PFSK-1 (cell line): ENCODE measurements around the gene MLIP. TPM values are rescaled to one million over a fixed set of nuclear protein-coding genes. Genes with fewer than 3 reads are reported as not detected.

Experiments used
- FOXP2 ChIP-seq: optimal IDR thresholded peaks from 2 replicates; pipeline ENCODE3; 2011; ENCODE audit warnings: borderline replicate concordance, control low read depth, inconsistent platforms; ENCODE audit not compliant: insufficient read depth; ENCODE audit errors: extremely low read length, extremely low read depth
- POLR2AphosphoS5 ChIP-seq: IDR thresholded peaks from 2 replicates; pipeline ENCODE4 v1.6.1; 2012; ENCODE audit warnings: low read depth, mild to moderate bottlenecking, control low read depth, low read length, moderate library complexity
- SIN3A ChIP-seq: IDR thresholded peaks from 2 replicates; pipeline ENCODE4 v1.6.1; 2012; ENCODE audit warnings: mild to moderate bottlenecking, low read length, moderate library complexity, borderline replicate concordance; ENCODE audit not compliant: insufficient read depth
- TAF1 ChIP-seq: IDR thresholded peaks from 2 replicates; pipeline ENCODE4 v1.6.1; 2012; ENCODE audit warnings: low read length, control low read depth, borderline replicate concordance; ENCODE audit not compliant: insufficient read depth
- polyA plus RNA-seq: library from polyadenylated mRNA; unstranded; fragments of >200 nt; gene quantifications from one replicate; pipeline ENCODE4 v1.2.1, GENCODE V29; 2012; ENCODE audit warnings: low read depth, missing spikeins; ENCODE audit not compliant: insufficient read length
- TF ChIP-seq, protein P1 (sequence below), 2 experiments: IDR thresholded peaks; 2 replicates each; pipeline versions ENCODE4 v1.6.1 to v1.8.0; 2011 to 2012; ENCODE audit warnings: low read depth in 2 of 2, low read length in 2 of 2, control low read depth in 1 of 2, inconsistent platforms in 1 of 2, mild to moderate bottlenecking in 1 of 2, moderate library complexity in 1 of 2; ENCODE audit not compliant: insufficient read depth in 1 of 2

The MLIP gene, protein sequence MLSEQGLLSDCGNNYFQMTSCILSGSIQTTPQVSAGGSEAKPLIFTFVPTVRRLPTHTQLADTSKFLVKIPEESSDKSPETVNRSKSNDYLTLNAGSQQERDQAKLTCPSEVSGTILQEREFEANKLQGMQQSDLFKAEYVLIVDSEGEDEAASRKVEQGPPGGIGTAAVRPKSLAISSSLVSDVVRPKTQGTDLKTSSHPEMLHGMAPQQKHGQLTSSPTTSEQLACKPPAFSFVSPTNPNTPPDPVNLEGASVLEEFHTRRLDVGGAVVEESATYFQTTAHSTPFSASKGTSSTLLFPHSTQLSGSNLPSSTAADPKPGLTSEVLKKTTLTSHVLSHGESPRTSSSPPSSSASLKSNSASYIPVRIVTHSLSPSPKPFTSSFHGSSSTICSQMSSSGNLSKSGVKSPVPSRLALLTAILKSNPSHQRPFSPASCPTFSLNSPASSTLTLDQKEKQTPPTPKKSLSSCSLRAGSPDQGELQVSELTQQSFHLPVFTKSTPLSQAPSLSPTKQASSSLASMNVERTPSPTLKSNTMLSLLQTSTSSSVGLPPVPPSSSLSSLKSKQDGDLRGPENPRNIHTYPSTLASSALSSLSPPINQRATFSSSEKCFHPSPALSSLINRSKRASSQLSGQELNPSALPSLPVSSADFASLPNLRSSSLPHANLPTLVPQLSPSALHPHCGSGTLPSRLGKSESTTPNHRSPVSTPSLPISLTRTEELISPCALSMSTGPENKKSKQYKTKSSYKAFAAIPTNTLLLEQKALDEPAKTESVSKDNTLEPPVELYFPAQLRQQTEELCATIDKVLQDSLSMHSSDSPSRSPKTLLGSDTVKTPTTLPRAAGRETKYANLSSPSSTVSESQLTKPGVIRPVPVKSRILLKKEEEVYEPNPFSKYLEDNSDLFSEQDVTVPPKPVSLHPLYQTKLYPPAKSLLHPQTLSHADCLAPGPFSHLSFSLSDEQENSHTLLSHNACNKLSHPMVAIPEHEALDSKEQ
- not detected for polyA plus RNA-seq

DNA sequence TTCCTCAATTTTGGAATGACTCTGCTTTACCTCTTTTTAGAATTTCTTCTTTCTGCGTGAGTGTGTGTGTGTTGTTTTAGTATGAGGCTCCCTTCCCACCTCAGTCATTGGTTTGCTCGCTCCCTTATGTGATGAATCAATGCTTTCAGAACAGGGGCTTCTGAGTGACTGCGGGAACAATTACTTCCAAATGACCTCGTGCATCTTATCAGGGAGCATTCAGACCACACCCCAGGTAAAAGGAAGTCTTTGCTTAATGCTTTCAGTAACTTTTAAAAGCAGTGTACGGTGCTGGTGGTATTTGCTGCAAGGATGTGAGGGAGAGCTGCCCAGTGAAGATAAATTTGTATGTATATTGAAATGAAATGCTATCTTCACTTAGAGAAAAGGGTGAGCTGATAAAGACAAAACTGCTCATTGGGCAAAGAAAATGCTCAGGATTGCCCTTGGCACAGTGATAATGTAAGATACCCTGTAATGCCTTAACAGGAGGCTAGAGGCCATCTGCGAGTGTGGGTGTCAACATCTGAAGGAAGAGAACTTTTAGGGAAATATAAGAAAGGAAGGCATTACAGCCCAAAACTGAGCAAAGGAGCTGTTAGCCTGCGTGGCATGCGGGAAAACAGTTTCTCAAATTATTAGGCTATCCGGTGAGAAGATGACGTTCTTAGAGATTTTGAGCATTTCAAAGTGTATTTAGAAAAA is at the start of gene MLIP:
MLIP (plus strand) TSS at position 103 of the 705 bp plus-strand sequence; CDS start at position 140, 37 bp downstream.
- TF ChIP-seq FOXP2 = no peak
- TF ChIP-seq, protein P1, sequence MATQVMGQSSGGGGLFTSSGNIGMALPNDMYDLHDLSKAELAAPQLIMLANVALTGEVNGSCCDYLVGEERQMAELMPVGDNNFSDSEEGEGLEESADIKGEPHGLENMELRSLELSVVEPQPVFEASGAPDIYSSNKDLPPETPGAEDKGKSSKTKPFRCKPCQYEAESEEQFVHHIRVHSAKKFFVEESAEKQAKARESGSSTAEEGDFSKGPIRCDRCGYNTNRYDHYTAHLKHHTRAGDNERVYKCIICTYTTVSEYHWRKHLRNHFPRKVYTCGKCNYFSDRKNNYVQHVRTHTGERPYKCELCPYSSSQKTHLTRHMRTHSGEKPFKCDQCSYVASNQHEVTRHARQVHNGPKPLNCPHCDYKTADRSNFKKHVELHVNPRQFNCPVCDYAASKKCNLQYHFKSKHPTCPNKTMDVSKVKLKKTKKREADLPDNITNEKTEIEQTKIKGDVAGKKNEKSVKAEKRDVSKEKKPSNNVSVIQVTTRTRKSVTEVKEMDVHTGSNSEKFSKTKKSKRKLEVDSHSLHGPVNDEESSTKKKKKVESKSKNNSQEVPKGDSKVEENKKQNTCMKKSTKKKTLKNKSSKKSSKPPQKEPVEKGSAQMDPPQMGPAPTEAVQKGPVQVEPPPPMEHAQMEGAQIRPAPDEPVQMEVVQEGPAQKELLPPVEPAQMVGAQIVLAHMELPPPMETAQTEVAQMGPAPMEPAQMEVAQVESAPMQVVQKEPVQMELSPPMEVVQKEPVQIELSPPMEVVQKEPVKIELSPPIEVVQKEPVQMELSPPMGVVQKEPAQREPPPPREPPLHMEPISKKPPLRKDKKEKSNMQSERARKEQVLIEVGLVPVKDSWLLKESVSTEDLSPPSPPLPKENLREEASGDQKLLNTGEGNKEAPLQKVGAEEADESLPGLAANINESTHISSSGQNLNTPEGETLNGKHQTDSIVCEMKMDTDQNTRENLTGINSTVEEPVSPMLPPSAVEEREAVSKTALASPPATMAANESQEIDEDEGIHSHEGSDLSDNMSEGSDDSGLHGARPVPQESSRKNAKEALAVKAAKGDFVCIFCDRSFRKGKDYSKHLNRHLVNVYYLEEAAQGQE (IDR thresholded peaks at IDR 0.05; ENCODE audit: insufficient read depth in 1 of 2, low read depth in 2 of 2, low read length in 2 of 2) = no peak
- TF ChIP-seq POLR2AphosphoS5 = no peak
- TF ChIP-seq TAF1 = no peak
- TF ChIP-seq SIN3A = no peak

DNA sequence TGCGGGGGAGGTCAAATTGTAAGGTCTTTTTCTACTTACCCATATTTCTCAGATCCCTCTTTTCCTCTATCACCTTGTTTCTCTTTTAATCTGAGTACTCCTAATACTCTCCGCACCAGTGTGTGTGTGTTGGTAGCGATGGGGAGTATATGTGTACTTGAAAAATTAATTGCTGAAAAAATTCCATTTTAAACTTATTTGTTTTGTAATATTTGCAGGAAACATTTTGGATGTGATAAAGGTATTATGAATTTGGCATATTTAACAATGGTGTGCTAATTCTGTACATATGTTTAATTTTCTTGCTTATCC is 48.1 kb upstream of the MLIP start:
- no peak for TF ChIP-seq SIN3A
- no peak for TF ChIP-seq TAF1
- TF ChIP-seq, protein P1 (IDR thresholded peaks at IDR 0.05; ENCODE audit: insufficient read depth in 1 of 2, low read depth in 2 of 2, low read length in 2 of 2) = no peak
- no peak for TF ChIP-seq POLR2AphosphoS5
- TF ChIP-seq FOXP2 = no peak

DNA sequence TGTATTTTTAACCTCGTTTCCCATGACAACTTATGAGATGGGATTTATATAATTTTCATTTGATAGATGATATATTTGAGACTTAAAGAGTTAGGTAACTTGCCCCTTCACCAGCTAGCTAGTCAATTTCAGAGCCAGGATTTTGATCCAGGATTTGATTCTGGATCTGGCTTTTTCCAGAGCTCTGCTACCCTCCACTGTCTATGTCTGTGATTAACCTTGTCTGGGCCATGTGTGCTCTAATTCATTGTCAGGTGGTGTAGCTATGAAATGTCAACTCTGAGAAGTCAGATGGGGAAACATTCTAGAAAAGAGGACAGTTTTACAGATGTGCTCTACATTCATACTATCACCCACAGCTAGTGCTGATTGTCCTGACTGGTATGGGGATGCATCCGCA is 42.5 kb upstream of the MLIP start:
- TF ChIP-seq, protein P1 (IDR thresholded peaks at IDR 0.05; ENCODE audit: insufficient read depth in 1 of 2, low read depth in 2 of 2, low read length in 2 of 2) = no peak
- TF ChIP-seq FOXP2 = no peak
- TF ChIP-seq POLR2AphosphoS5 = no peak
- TF ChIP-seq SIN3A = no peak
- no peak for TF ChIP-seq TAF1

DNA sequence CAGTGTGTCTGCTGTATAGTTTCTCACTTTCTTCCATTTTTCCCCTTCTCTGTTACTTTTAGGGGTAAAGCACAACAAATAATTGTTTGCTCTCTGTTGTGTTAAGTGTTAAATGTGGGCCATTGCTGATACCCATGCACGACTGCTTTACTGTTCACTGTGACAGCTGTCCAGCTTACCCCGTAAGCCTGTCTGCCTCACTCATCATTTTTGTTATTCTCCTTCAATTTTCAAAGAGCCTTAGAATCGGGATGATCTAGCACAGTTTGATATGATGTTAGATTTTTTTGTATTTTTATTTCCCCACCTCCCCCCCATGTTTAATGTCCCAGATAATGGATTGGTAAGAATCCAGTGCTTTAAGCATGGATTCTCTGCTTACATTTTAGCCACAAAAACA is 41.2 kb upstream of the MLIP start:
- TF ChIP-seq FOXP2 (no peak), POLR2AphosphoS5 (no peak), TAF1 (no peak)
- TF ChIP-seq, protein P1 (IDR thresholded peaks at IDR 0.05; ENCODE audit: insufficient read depth in 1 of 2, low read depth in 2 of 2, low read length in 2 of 2) = no peak
